ENCODE measurements around the gene ENDOG. TPM values are rescaled to one million over a fixed set of nuclear protein-coding genes. Genes with fewer than 3 reads are reported as not detected.

The ENDOG gene
- total RNA-seq, 1 donor from 2014 or later, result 20.5 TPM

GRCh38 chr9:128786681-128787601 lies 31.4 kb upstream of the ENDOG start, which contains the start of gene TBC1D13:
TSS of gene TBC1D13 (plus strand) at chr9:128787253. CDS start at chr9:128787354, 101 bp downstream.
- no peak for TF ChIP-seq CTCF (IDR thresholded peaks at IDR 0.05; ENCODE audit: insufficient read depth, low read length, poor library complexity, severe bottlenecking)
- no peaks in the 10 kb centered on the region for H3K36me3 ChIP-seq (ENCODE audit: control insufficient read depth, insufficient read depth, low read length)
- peak within 1 kb of the TSS; percentile 98 for H3K4me3 ChIP-seq (ENCODE audit: low read depth, low read length)
- no peak for DNase-seq (ENCODE audit: low read depth)
- H3K27me3 ChIP-seq (ENCODE audit: control insufficient read depth, insufficient read depth, low read length), result no peaks in the 10 kb centered on the region

GRCh38 chr9:128787659-128788058 lies 30.6 kb upstream of the ENDOG start:
- DNase-seq (ENCODE audit: low read depth), result no peak
- Histone ChIP-seq H3K36me3 (ENCODE audit: control insufficient read depth, insufficient read depth, low read length) (no peaks in the 10 kb centered on the region), H3K27me3 (ENCODE audit: control insufficient read depth, insufficient read depth, low read length) (no peaks in the 10 kb centered on the region), H3K4me3 (ENCODE audit: low read depth, low read length) (peak overlapping the region; percentile 98)
- no peak for TF ChIP-seq CTCF (IDR thresholded peaks at IDR 0.05; ENCODE audit: insufficient read depth, low read length, poor library complexity, severe bottlenecking)

GRCh38 chr9:128788445-128788844 lies 29.9 kb upstream of the ENDOG start:
- TF ChIP-seq CTCF (IDR thresholded peaks at IDR 0.05; ENCODE audit: insufficient read depth, low read length, poor library complexity, severe bottlenecking), result no peak
- H3K4me3 ChIP-seq (ENCODE audit: low read depth, low read length), result no peak overlapping the region
- H3K27me3 ChIP-seq (ENCODE audit: control insufficient read depth, insufficient read depth, low read length), result no peaks in the 10 kb centered on the region
- peaks cover 2% of the 10 kb centered on the region for H3K36me3 ChIP-seq (ENCODE audit: control insufficient read depth, insufficient read depth, low read length)
- no peak for DNase-seq (ENCODE audit: low read depth)

- H3K4me3 ChIP-seq (ENCODE audit: low read depth, low read length), result no peak overlapping the region
- no peak for DNase-seq (ENCODE audit: low read depth)
- peaks cover 2% of the 10 kb centered on the region for H3K36me3 ChIP-seq (ENCODE audit: control insufficient read depth, insufficient read depth, low read length)
- no peak for TF ChIP-seq CTCF (IDR thresholded peaks at IDR 0.05; ENCODE audit: insufficient read depth, low read length, poor library complexity, severe bottlenecking)
- no peaks in the 10 kb centered on the region for H3K27me3 ChIP-seq (ENCODE audit: control insufficient read depth, insufficient read depth, low read length)
Measured at GRCh38 chr9:128790536-128790935, 27.8 kb upstream of the ENDOG start.

GRCh38 chr9:128792134-128792533 lies 26.2 kb upstream of the ENDOG start:
- TF ChIP-seq CTCF (IDR thresholded peaks at IDR 0.05; ENCODE audit: insufficient read depth, low read length, poor library complexity, severe bottlenecking), result no peak
- no peak for DNase-seq (ENCODE audit: low read depth)
- H3K36me3 ChIP-seq (ENCODE audit: control insufficient read depth, insufficient read depth, low read length), result peaks cover 2% of the 10 kb centered on the region
- H3K27me3 ChIP-seq (ENCODE audit: control insufficient read depth, insufficient read depth, low read length), result no peaks in the 10 kb centered on the region
- no peak overlapping the region for H3K4me3 ChIP-seq (ENCODE audit: low read depth, low read length)
